Glutamatergic neuron (in vitro differentiated cells): ENCODE data around the gene SLC27A1. TPM values are rescaled to one million over a fixed set of nuclear protein-coding genes. Genes with fewer than 3 reads are reported as not detected.

Experiments used
- DNase-seq: peaks from one replicate; pipeline ENCODE4 v3.0.0; 2022
- H3K27ac Mint-ChIP-seq: one replicate; pipeline ENCODE4 v1.8.0; 2020; ENCODE audit warnings: mild to moderate bottlenecking, mixed read lengths, inconsistent platforms; ENCODE audit not compliant: unreplicated experiment
- H3K27me3 Mint-ChIP-seq: one replicate; pipeline ENCODE4 v1.8.0; 2020; ENCODE audit warnings: mild to moderate bottlenecking, moderate library complexity, mixed read lengths, inconsistent platforms; ENCODE audit not compliant: unreplicated experiment
- H3K36me3 Mint-ChIP-seq: one replicate; pipeline ENCODE4 v1.8.0; 2020; ENCODE audit warnings: mild to moderate bottlenecking, mixed read lengths, inconsistent platforms; ENCODE audit not compliant: unreplicated experiment
- H3K4me1 Mint-ChIP-seq: one replicate; pipeline ENCODE4 v1.8.0; 2020; ENCODE audit warnings: mild to moderate bottlenecking, low read depth, mixed read lengths, inconsistent platforms; ENCODE audit not compliant: unreplicated experiment
- H3K4me3 Mint-ChIP-seq: one replicate; pipeline ENCODE4 v1.8.0; 2020; ENCODE audit warnings: mild to moderate bottlenecking, mixed read lengths, inconsistent platforms; ENCODE audit not compliant: unreplicated experiment
- H3K9me3 Mint-ChIP-seq: one replicate; pipeline ENCODE4 v1.8.0; 2020; ENCODE audit warnings: mild to moderate bottlenecking, moderate library complexity, mixed read lengths, inconsistent platforms; ENCODE audit not compliant: unreplicated experiment
- total RNA-seq: library from RNA; stranded (reverse); fragmentation: NEBNext Ultra II Directional; extraction: Animal tissue kit (Norgen Biotek cat#: 25700); gene quantifications from one replicate; pipeline ENCODE4 v1.2.1, GENCODE V29; 2021; ENCODE audit not compliant: unreplicated experiment
- TF ChIP-seq, protein P1 (sequence below): fragments of 200-600 bp; sonication (generic); IDR thresholded peaks from one replicate; pipeline ENCODE4 v1.5.0; 2021; ENCODE audit not compliant: partially characterized antibody, unreplicated experiment

The SLC27A1 gene
- total RNA-seq, 1 donor from 2014 or later: 16.9 TPM

DNA sequence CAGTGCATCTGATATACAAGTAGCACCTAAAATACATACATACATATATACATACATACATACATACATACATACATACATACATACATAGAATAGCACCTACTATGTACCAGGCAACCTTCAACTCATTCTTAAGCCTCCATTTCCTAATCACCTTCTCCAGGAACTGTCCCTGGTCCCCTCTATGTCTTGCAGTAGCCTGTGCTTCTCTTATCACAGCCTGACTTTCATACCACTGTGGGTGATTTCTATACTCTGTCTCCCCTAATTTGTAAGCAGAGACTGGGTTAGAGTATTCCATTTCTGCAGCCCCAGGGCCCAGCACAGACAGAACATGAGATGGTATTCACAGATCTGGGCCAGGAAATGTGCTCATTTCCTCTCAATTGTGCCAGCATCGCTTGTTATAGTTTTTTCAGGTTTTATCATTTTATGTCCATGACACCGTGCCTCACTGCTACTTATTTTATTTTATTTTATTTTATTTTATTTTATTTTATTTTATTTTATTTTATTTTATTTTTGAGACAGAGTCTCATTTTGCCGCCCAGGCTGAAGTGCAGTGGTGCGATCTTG is 70.9 kb downstream of the SLC27A1 start:
- Mint-ChIP-seq H3K4me3 (no peak overlapping the region), H3K9me3 (peaks cover 6% of the 10 kb centered on the region), H3K36me3 (no peaks in the 10 kb centered on the region), H3K27ac (no peak overlapping the region), H3K27me3 (peaks cover 17% of the 10 kb centered on the region), H3K4me1 (no peaks in the 10 kb centered on the region)
- TF ChIP-seq, protein P1, sequence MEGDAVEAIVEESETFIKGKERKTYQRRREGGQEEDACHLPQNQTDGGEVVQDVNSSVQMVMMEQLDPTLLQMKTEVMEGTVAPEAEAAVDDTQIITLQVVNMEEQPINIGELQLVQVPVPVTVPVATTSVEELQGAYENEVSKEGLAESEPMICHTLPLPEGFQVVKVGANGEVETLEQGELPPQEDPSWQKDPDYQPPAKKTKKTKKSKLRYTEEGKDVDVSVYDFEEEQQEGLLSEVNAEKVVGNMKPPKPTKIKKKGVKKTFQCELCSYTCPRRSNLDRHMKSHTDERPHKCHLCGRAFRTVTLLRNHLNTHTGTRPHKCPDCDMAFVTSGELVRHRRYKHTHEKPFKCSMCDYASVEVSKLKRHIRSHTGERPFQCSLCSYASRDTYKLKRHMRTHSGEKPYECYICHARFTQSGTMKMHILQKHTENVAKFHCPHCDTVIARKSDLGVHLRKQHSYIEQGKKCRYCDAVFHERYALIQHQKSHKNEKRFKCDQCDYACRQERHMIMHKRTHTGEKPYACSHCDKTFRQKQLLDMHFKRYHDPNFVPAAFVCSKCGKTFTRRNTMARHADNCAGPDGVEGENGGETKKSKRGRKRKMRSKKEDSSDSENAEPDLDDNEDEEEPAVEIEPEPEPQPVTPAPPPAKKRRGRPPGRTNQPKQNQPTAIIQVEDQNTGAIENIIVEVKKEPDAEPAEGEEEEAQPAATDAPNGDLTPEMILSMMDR: no peak
- DNase-seq: no peak

DNA sequence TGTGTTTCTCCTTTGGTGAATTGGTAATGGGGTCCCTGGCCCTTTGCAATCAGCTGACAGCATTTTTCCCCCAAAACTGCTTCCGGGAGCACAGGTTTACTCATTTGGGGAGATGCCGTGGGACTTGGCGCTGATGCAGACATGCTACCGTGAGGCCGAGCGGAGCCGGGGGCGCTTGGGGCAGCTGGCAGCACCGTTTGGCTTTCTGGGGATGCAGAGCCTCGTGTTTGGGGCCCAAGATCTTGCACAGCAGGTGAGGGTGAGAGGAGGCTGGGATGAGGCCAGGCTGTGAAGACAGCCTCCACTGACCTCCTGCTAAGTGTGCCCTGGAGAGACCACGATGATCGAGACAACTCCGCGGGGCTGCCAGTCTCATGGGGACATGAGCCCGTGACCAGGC is 71.7 kb downstream of the SLC27A1 start:
- Mint-ChIP-seq H3K27ac (no peak overlapping the region), H3K36me3 (no peaks in the 10 kb centered on the region), H3K4me3 (no peak overlapping the region), H3K4me1 (no peaks in the 10 kb centered on the region), H3K9me3 (peaks cover 6% of the 10 kb centered on the region), H3K27me3 (peaks cover 14% of the 10 kb centered on the region)
- TF ChIP-seq, protein P1: no peak
- no peak for DNase-seq

DNA sequence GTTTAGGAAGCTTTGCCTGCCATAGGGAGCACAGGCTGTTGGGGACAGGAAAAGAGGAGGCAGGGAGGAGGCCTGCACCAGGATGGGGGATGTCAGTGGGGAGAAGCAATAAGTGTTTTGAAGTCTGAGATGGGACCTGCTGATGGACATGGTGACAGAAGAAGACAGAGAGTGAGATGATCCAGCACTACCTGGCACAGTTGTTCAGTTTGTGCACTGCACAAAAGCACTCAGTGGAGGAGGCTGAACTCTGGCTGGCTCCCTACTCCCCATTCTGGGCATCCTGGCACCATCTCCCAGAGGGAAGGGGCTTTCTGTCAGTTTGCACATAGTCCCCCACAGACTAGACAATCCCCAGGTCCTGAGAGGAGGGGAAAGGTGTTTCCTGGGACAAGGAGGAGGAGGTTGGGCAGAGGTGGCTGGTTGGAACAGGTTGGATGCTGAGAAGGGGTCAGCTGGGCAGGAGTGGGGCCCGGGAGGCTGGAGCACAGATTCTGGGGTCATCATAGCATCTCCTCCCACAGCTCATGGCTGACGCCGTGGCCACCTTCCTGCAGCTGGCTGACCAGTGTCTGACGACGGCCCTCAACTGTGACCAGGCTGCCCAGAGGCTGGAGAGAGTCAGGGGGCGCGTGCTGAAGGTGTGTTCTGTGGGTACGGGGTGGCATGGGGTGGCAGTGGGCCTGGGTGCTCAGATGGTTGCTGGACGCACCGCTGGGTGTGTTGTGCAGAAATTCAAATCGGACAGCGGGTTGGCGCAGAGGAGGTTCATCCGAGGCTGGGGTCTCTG is 72.7 kb downstream of the SLC27A1 start:
- H3K4me3 Mint-ChIP-seq: no peak overlapping the region
- H3K4me1 Mint-ChIP-seq: no peaks in the 10 kb centered on the region
- TF ChIP-seq, protein P1: no peak
- DNase-seq: no peak
- H3K9me3 Mint-ChIP-seq: peaks cover 6% of the 10 kb centered on the region
- H3K36me3 Mint-ChIP-seq: peaks cover under 1% of the 10 kb centered on the region
- peaks cover 14% of the 10 kb centered on the region for H3K27me3 Mint-ChIP-seq
- no peak overlapping the region for H3K27ac Mint-ChIP-seq

DNA sequence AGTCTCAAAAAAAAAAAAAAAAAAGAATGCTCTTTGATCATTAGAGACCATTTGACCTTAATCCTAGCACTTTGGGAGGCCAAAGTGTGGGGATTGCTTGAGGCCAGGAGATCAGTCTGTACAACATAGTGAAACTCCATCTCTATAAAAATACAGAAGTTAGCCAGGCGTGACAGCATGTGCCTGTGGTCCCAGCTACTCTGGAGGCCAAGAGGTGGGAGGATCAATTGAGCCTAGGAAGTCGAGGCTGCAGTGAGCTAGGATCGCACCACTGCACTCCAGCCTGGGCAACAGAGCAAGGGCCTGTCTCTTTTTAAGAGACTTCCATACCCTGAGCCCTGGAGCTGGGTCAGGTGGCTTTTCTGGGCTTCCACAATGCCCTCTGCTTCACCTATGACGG is 73.7 kb downstream of the SLC27A1 start:
- H3K4me1 Mint-ChIP-seq: no peaks in the 10 kb centered on the region
- DNase-seq: no peak
- TF ChIP-seq, protein P1: no peak
- H3K27ac Mint-ChIP-seq: no peak overlapping the region
- no peak overlapping the region for H3K4me3 Mint-ChIP-seq
- H3K27me3 Mint-ChIP-seq: peaks cover 9% of the 10 kb centered on the region
- peaks cover 6% of the 10 kb centered on the region for H3K9me3 Mint-ChIP-seq
- H3K36me3 Mint-ChIP-seq: peaks cover 3% of the 10 kb centered on the region

DNA sequence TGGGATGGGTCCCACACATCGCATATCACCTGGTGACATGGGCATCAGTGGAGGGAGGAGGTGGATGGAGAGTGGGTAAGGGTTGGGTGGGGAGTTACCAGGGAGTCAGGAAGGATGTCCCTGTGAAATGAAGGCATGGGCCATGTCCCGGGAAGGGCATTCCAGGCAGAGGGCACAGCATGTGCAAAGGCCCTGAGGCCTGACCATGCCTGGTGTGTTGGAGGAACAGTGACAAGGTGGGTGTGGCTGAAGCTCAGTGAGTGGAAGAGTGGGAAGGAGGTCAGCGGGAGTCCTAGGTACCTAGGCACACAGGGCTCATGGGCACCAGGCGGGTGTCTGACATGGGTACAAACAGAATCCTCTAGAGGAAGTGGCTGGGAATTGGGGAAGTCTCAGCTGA is 74.1 kb downstream of the SLC27A1 start:
- H3K4me3 Mint-ChIP-seq: no peak overlapping the region
- no peak overlapping the region for H3K27ac Mint-ChIP-seq
- TF ChIP-seq, protein P1: no peak
- H3K27me3 Mint-ChIP-seq: peaks cover 9% of the 10 kb centered on the region
- no peak for DNase-seq
- peaks cover 3% of the 10 kb centered on the region for H3K36me3 Mint-ChIP-seq
- H3K4me1 Mint-ChIP-seq: no peaks in the 10 kb centered on the region
- H3K9me3 Mint-ChIP-seq: peaks cover 6% of the 10 kb centered on the region
